Mesothelial cell of epicardium (in vitro differentiated cells): ENCODE data around the gene CSMD2. TPM values are rescaled to one million over a fixed set of nuclear protein-coding genes. Genes with fewer than 3 reads are reported as not detected.
"Not testable (repeated sequence)": the region's sequence is repeated elsewhere in the genome, so short reads cannot be mapped to it uniquely, and the experiment has no call there.

Experiments
- DNase-seq, 2 experiments: peaks; one replicate each; pipeline ENCODE4 v3.0.0; 2021; ENCODE audit warnings: low spot score in 2 of 2; ENCODE audit not compliant: unreplicated experiment in 2 of 2
- H3K27ac Mint-ChIP-seq: 2 replicates; pipeline ENCODE4 v1.8.0; 2021; ENCODE audit warnings: mixed read lengths
- H3K27me3 Mint-ChIP-seq: 2 replicates; pipeline ENCODE4 v1.8.0; 2021; ENCODE audit warnings: low read depth, mixed read lengths
- H3K36me3 Mint-ChIP-seq: 2 replicates; pipeline ENCODE4 v1.8.0; 2021; ENCODE audit warnings: mixed read lengths
- H3K4me1 Mint-ChIP-seq: 2 replicates; pipeline ENCODE4 v1.8.0; 2021; ENCODE audit warnings: mixed read lengths
- H3K4me3 Mint-ChIP-seq: 2 replicates; pipeline ENCODE4 v1.8.0; 2021; ENCODE audit warnings: mild to moderate bottlenecking, moderate library complexity, mixed read lengths
- H3K9me3 Mint-ChIP-seq: 2 replicates; pipeline ENCODE4 v1.8.0; 2021; ENCODE audit warnings: mixed read lengths
- CTCF ChIP-seq: fragments of 200-600 bp; sonication (generic); IDR thresholded peaks from one replicate; pipeline ENCODE4 v1.5.0; 2021; ENCODE audit warnings: antibody characterized with exemption; ENCODE audit not compliant: unreplicated experiment
- total RNA-seq: library from RNA; stranded (reverse); gene quantifications from 3 replicates; pipeline ENCODE4 v1.2.1, GENCODE V29; 2021

The CSMD2 gene
- total RNA-seq, 1 donor from 2014 or later: 1.9 TPM

GRCh38 chr1:34190692-34191091 lies 25.7 kb upstream of the CSMD2 start:
- no peak overlapping the region for H3K27ac Mint-ChIP-seq
- no peak for TF ChIP-seq CTCF
- H3K4me3 Mint-ChIP-seq: no peak overlapping the region
- H3K9me3 Mint-ChIP-seq: peaks cover 8% of the 10 kb centered on the region
- no peaks in the 10 kb centered on the region for H3K4me1 Mint-ChIP-seq
- DNase-seq: no peak
- peaks cover 60% of the 10 kb centered on the region for H3K27me3 Mint-ChIP-seq
- no peaks in the 10 kb centered on the region for H3K36me3 Mint-ChIP-seq

- Mint-ChIP-seq H3K9me3 (peaks cover 8% of the 10 kb centered on the region), H3K4me3 (no peak overlapping the region), H3K27me3 (peaks cover 68% of the 10 kb centered on the region), H3K4me1 (no peaks in the 10 kb centered on the region), H3K36me3 (no peaks in the 10 kb centered on the region), H3K27ac (no peak overlapping the region)
- no peak for TF ChIP-seq CTCF
- DNase-seq: no peak
Measured at GRCh38 chr1:34188985-34189384, 24.0 kb upstream of the CSMD2 start.

DNA sequence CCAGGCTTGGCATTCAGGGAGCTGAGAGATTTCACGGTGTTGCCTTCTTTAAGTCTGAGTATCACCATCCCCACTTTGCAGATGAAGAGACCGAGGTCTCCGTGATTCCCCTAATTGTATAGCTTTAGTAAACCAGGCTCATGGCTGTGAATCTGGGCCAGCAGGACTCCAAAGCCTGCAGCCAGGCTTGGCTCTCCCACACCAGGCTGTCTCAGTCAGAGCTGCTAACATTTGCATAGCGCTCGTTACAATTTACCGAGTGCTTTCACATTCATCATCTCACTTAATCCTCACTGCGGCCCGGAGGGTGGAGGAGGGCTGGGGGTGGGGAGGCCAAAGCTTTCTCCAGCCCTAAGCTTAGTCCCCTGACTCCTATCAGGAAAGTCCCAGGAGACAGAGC lies 23.4 kb upstream of the CSMD2 start:
- DNase-seq: no peak
- Mint-ChIP-seq H3K4me3 (no peak overlapping the region), H3K27me3 (peaks cover 69% of the 10 kb centered on the region), H3K4me1 (no peaks in the 10 kb centered on the region), H3K27ac (no peak overlapping the region), H3K9me3 (peaks cover 8% of the 10 kb centered on the region), H3K36me3 (no peaks in the 10 kb centered on the region)
- no peak for TF ChIP-seq CTCF

GRCh38 chr1:34186741-34187494 lies 21.9 kb upstream of the CSMD2 start:
- no peaks in the 10 kb centered on the region for H3K4me1 Mint-ChIP-seq
- peaks cover 69% of the 10 kb centered on the region for H3K27me3 Mint-ChIP-seq
- H3K9me3 Mint-ChIP-seq: peaks cover 8% of the 10 kb centered on the region
- H3K4me3 Mint-ChIP-seq: no peak overlapping the region
- TF ChIP-seq CTCF: no peak
- no peaks in the 10 kb centered on the region for H3K36me3 Mint-ChIP-seq
- DNase-seq: no peak
- H3K27ac Mint-ChIP-seq: no peak overlapping the region

- H3K27me3 Mint-ChIP-seq: peaks cover 88% of the 10 kb centered on the region
- H3K4me3 Mint-ChIP-seq, H3K9me3 Mint-ChIP-seq, DNase-seq, H3K27ac Mint-ChIP-seq, H3K4me1 Mint-ChIP-seq, H3K36me3 Mint-ChIP-seq: not testable (repeated sequence)
Measured at GRCh38 chr1:34183381-34183780, 18.4 kb upstream of the CSMD2 start.

- Mint-ChIP-seq H3K9me3 (no peaks in the 10 kb centered on the region), H3K4me3 (no peak overlapping the region)
- TF ChIP-seq CTCF: no peak
Measured at GRCh38 chr1:34178072-34178471, 13.0 kb upstream of the CSMD2 start.

More at GRCh38 chr1:34178072-34178471, 13.0 kb upstream of the CSMD2 start:
- H3K4me1 Mint-ChIP-seq: no peaks in the 10 kb centered on the region
- H3K36me3 Mint-ChIP-seq: no peaks in the 10 kb centered on the region
- no peak for DNase-seq
- no peak overlapping the region for H3K27ac Mint-ChIP-seq
- peaks cover 89% of the 10 kb centered on the region for H3K27me3 Mint-ChIP-seq
